Islet of Langerhans (tissue), 1 donor: ENCODE data around the gene ANKEF1.

Experiments
- FAIRE-seq: peaks from one replicate; lab custom pipeline; 2011; peaks lifted over from hg19 to GRCh38; lab: Jason Lieb, UNC

ANKEF1 gene

DNA sequence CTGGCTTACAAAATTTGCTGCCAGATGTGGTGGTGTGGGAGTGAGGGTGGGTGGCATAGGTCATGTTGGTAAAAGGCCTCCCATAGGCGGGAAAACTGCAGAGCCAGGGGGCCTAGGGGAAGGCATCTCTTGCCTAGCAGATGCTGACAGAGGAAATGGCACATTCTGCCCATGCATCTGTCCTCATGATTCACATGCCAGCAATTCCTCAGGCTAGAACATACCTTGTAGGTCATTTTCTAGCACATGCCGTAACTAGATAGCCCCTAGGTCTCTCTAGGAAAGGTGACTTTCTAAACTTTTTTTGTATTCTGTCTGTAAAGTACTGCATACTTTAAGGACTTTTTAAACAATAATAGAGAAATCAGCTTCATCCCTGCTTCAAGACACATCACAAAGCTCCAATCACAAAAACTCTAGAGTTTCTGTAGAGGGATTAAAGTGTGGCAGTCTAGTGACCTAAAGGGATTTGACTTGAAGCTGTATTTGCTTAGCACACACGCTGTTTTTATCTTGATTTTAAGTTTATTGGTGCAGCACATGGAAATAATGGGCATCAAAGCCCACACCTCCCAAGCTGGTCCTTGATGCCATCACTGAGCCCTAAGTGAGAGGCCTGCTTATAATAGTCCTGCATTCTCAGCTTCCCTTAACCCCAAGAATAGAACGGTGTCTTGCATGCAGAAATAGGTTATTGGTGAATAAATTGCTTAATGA is 55.2 kb downstream of the ANKEF1 start:
- FAIRE-seq = no peak

GRCh38 chr20:10090588-10091166 is 55.9 kb downstream of the ANKEF1 start:
- peak; percentile 98 for FAIRE-seq

DNA sequence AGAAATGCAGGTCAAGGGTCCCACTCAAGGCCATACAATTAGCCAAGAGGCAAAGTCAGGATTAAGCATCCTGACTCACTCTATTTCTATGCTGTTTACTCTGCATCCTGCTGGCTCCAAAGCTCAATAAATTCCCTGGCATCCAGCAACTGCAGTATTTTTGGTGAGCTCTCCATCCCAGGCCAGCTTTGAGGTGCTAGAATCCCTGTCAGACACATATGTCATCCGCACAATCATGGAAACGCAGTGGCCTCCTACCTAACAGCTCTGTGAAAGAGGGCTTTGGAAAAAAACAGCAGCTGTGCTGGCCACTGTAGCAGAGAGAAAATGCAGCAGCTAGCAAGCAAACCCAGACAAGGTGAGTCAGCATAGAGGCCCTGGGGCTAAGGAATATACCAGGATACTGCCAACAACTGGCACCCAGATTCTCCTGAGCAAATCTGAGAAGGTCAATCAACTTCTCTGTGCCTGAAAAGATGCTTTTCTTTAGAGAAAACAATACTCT is 58.4 kb downstream of the ANKEF1 start:
- FAIRE-seq = peak; percentile 97

- no peak for FAIRE-seq
These were observed 59.9 kb downstream of the ANKEF1 start for GRCh38 chr20:10094566-10095173.

DNA sequence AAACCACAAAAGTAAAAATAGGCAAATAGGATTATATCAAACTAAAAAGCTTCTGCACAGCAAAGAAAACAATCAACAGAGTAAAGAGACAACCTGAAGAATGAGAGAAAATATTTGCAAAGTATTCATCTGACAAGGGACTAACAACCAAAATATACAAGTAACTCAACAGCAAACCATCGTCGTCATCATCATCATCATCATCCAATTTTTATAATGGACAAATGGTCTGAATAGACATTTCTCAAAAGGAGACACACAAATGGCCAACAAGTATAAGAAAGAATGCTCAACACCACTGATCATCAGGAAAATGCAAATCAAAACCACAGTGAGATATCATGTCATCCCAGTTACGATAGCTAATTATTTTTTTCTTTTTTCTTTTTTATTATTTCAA is 62.0 kb downstream of the ANKEF1 start:
- FAIRE-seq = no peak

DNA sequence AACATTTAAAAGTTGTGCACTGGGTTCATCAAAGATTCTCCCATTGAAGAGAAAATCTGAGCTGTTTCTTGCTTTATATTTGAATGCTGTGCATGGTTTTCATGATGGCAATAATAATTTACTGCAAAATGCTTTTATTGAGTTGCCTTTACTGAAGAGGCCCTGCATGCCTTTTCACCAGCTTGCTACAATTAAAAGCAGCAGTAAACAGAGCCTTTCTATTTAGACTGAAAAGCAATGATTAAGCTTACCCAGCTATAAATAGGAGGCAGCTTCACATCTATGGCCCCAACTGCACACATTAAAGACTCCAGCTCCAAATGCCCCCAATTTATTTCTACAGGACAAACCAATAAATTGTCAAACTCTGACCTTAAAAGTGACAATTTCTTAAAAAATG is 70.3 kb downstream of the ANKEF1 start:
- FAIRE-seq = peak; percentile 49
